ENCODE data around the gene CCDC88C.
A peak's percentile ranks its signal among the peaks of the same experiment; 100 is the strongest.

The CCDC88C gene

GRCh38 chr14:91321131-91321530 is 96.5 kb downstream of the CCDC88C start:
- no peak overlapping the region for H3K4me3 ChIP-seq (ENCODE audit: low read depth in 1 of 2, low read length in 2 of 2)
- H3K9ac ChIP-seq (ENCODE audit: low read depth, low read length), result no peak overlapping the region
- ATAC-seq (ENCODE audit: insufficient read depth, low read depth), result no peak
- TF ChIP-seq EZH2 (IDR thresholded peaks at IDR 0.05; ENCODE audit: borderline replicate concordance, low read depth, low read length, severe bottlenecking) (no peak), CTCF (IDR thresholded peaks at IDR 0.05; ENCODE audit: borderline replicate concordance, extremely low read depth, low read length, poor library complexity, severe bottlenecking) (no peak)
- no peak overlapping the region for H3K27ac ChIP-seq (ENCODE audit: low read length)
- H3K36me3 ChIP-seq (ENCODE audit: insufficient read depth, low read length), result peaks cover 89% of the 10 kb centered on the region
- no peak overlapping the region for H2AFZ ChIP-seq (ENCODE audit: low read depth, low read length)
- H3K4me2 ChIP-seq (ENCODE audit: insufficient read depth, low read length), result no peak overlapping the region
- peaks cover 9% of the 10 kb centered on the region; the same call in 1 of the 2 replicates for H4K20me1 ChIP-seq (ENCODE audit: insufficient read depth, low read length)
- H3K79me2 ChIP-seq (ENCODE audit: insufficient read depth, low read length), result 0 out of 2 replicates have a peak, but pooled peaks cover 3% of the 10 kb centered on the region
- DNase-seq, result no peak
- no peaks in the 10 kb centered on the region for H3K27me3 ChIP-seq (ENCODE audit: insufficient read depth, low read length, poor library complexity)
- H3K9me3 ChIP-seq (ENCODE audit: insufficient read depth, low read length, severe bottlenecking), result no peaks in the 10 kb centered on the region
- peaks cover 57% of the 10 kb centered on the region for H3K4me1 ChIP-seq (ENCODE audit: insufficient read depth, low read length)

- H3K4me1 ChIP-seq (ENCODE audit: insufficient read depth, low read length), result peaks cover 65% of the 10 kb centered on the region
These were observed 97.4 kb downstream of the CCDC88C start for GRCh38 chr14:91320266-91320665.

GRCh38 chr14:91318911-91319310 is 98.7 kb downstream of the CCDC88C start:
- no peak for ATAC-seq (ENCODE audit: insufficient read depth, low read depth)

More at GRCh38 chr14:91320266-91320665, 97.4 kb downstream of the CCDC88C start:
- H3K9ac ChIP-seq (ENCODE audit: low read depth, low read length), result no peak overlapping the region
- TF ChIP-seq CTCF (IDR thresholded peaks at IDR 0.05; ENCODE audit: borderline replicate concordance, extremely low read depth, low read length, poor library complexity, severe bottlenecking), result no peak
- TF ChIP-seq EZH2 (IDR thresholded peaks at IDR 0.05; ENCODE audit: borderline replicate concordance, low read depth, low read length, severe bottlenecking), result no peak
- H2AFZ ChIP-seq (ENCODE audit: low read depth, low read length), result no peak overlapping the region
- peaks cover 90% of the 10 kb centered on the region for H3K36me3 ChIP-seq (ENCODE audit: insufficient read depth, low read length)
- DNase-seq (no peak), ATAC-seq (ENCODE audit: insufficient read depth, low read depth) (no peak)
- H3K4me3 ChIP-seq (ENCODE audit: low read depth in 1 of 2, low read length in 2 of 2), result no peak overlapping the region
- no peak overlapping the region for H3K4me2 ChIP-seq (ENCODE audit: insufficient read depth, low read length)
- H3K79me2 ChIP-seq (ENCODE audit: insufficient read depth, low read length), result 0 out of 2 replicates have a peak, but pooled peaks cover 3% of the 10 kb centered on the region
- no peaks in the 10 kb centered on the region for H3K27me3 ChIP-seq (ENCODE audit: insufficient read depth, low read length, poor library complexity)
- peaks cover 11% of the 10 kb centered on the region; the same call in 1 of the 2 replicates for H4K20me1 ChIP-seq (ENCODE audit: insufficient read depth, low read length)
- no peaks in the 10 kb centered on the region for H3K9me3 ChIP-seq (ENCODE audit: insufficient read depth, low read length, severe bottlenecking)
- H3K27ac ChIP-seq (ENCODE audit: low read length), result no peak overlapping the region

More at GRCh38 chr14:91318911-91319310, 98.7 kb downstream of the CCDC88C start:
- TF ChIP-seq EZH2 (IDR thresholded peaks at IDR 0.05; ENCODE audit: borderline replicate concordance, low read depth, low read length, severe bottlenecking) (no peak), CTCF (IDR thresholded peaks at IDR 0.05; ENCODE audit: borderline replicate concordance, extremely low read depth, low read length, poor library complexity, severe bottlenecking) (no peak)
- H3K79me2 ChIP-seq (ENCODE audit: insufficient read depth, low read length), result 0 out of 2 replicates have a peak, but pooled peaks cover 3% of the 10 kb centered on the region
- peak overlapping the region; percentile 35 for H3K27ac ChIP-seq (ENCODE audit: low read length)
- H2AFZ ChIP-seq (ENCODE audit: low read depth, low read length), result no peak overlapping the region
- H3K36me3 ChIP-seq (ENCODE audit: insufficient read depth, low read length), result peaks cover 90% of the 10 kb centered on the region
- no peaks in the 10 kb centered on the region for H3K27me3 ChIP-seq (ENCODE audit: insufficient read depth, low read length, poor library complexity)
- no peak overlapping the region for H3K9ac ChIP-seq (ENCODE audit: low read depth, low read length)
- peaks cover 11% of the 10 kb centered on the region for H4K20me1 ChIP-seq (ENCODE audit: insufficient read depth, low read length)
- H3K4me1 ChIP-seq (ENCODE audit: insufficient read depth, low read length), result peaks cover 55% of the 10 kb centered on the region
- H3K4me3 ChIP-seq (ENCODE audit: low read depth in 1 of 2, low read length in 2 of 2), result no peak overlapping the region
- no peak overlapping the region for H3K4me2 ChIP-seq (ENCODE audit: insufficient read depth, low read length)
- no peak for DNase-seq
- no peaks in the 10 kb centered on the region for H3K9me3 ChIP-seq (ENCODE audit: insufficient read depth, low read length, severe bottlenecking)

All from DND-41 (cell line).